CD4-positive, alpha-beta T cell (primary cell): Measurements from ENCODE around the gene MSRB3. TPM values are rescaled to one million over a fixed set of nuclear protein-coding genes. Genes with fewer than 3 reads are reported as not detected.

Experiments
- ATAC-seq: fragments of 200-7000 bp; cut with Tn5 transposase; one replicate; pipeline ENCODE4 v1.10.0; 2022; ENCODE audit warnings: mild to moderate bottlenecking; ENCODE audit not compliant: poor library complexity
- CTCF ChIA-PET: fragments of 350-600 bp; sonication (Branson Sonifier 250); formaldehyde crosslinking; loops from one replicate; lab custom pipeline; 2021; ENCODE audit warnings: antibody characterized with exemption, inconsistent platforms; lab: Charles Lee
- POLR2A ChIA-PET: fragments of 350-600 bp; sonication (Branson Sonifier 250); formaldehyde crosslinking; loops from one replicate; lab custom pipeline; 2021; ENCODE audit warnings: antibody characterized with exemption, inconsistent platforms; lab: Charles Lee
- DNase-seq, 14 experiments: peaks; one replicate each; pipeline ENCODE4 v3.0.0-alpha.2; 2013 to 2020; ENCODE audit warnings: mixed read lengths in 2 of 14
- H3K27ac ChIP-seq, 2 donors: one replicate each; pipeline versions ENCODE4 v1.5.1 to v1.7.0; 2013; ENCODE audit warnings: low read length in 2 of 2, low read depth in 1 of 2, mild to moderate bottlenecking in 1 of 2
- H3K27me3 ChIP-seq, 2 experiments: 1 replicate in 1 of 2; 2 replicates in 1 of 2; pipeline versions ENCODE4 v1.6.1 to v1.7.0; 2013; ENCODE audit warnings: low read length in 2 of 2, control low read depth in 1 of 2, mild to moderate bottlenecking in 1 of 2, moderate library complexity in 1 of 2; ENCODE audit not compliant: insufficient read depth in 2 of 2, control insufficient read depth in 1 of 2
- H3K36me3 ChIP-seq: one replicate; pipeline ENCODE4 v1.6.1; 2013; ENCODE audit warnings: low read length, control low read depth; ENCODE audit not compliant: insufficient read depth
- H3K4me1 ChIP-seq: one replicate; pipeline ENCODE4 v1.6.1; 2013; ENCODE audit warnings: low read length, control low read depth; ENCODE audit not compliant: insufficient read depth
- H3K4me3 ChIP-seq: one replicate; pipeline ENCODE4 v1.5.1; 2013; ENCODE audit warnings: mild to moderate bottlenecking, low read length, moderate library complexity
- H3K9me3 ChIP-seq, 2 experiments: 1 replicate in 1 of 2; 2 replicates in 1 of 2; pipeline versions ENCODE4 v1.6.1 to v1.7.0; 2013; ENCODE audit warnings: low read length in 2 of 2, mild to moderate bottlenecking in 2 of 2, control low read depth in 1 of 2, moderate library complexity in 1 of 2; ENCODE audit not compliant: control insufficient read depth in 1 of 2, insufficient read depth in 1 of 2
- H3K27ac Mint-ChIP-seq: one replicate; pipeline ENCODE4 v1.8.0; 2020; ENCODE audit warnings: mixed read lengths
- H3K27me3 Mint-ChIP-seq: one replicate; pipeline ENCODE4 v1.8.0; 2021; ENCODE audit warnings: mixed read lengths
- H3K36me3 Mint-ChIP-seq: one replicate; pipeline ENCODE4 v1.8.0; 2021; ENCODE audit warnings: low read depth, mixed read lengths
- H3K4me1 Mint-ChIP-seq: one replicate; pipeline ENCODE4 v1.8.0; 2021; ENCODE audit warnings: low read depth, mixed read lengths
- H3K4me3 Mint-ChIP-seq: one replicate; pipeline ENCODE4 v1.8.0; 2020; ENCODE audit warnings: mild to moderate bottlenecking, mixed read lengths
- H3K9me3 Mint-ChIP-seq: one replicate; pipeline ENCODE4 v1.8.0; 2020; ENCODE audit warnings: mixed read lengths
- CTCF ChIP-seq: fragments of 200-600 bp; IDR thresholded peaks from one replicate; pipeline ENCODE4 v1.8.0; 2022; ENCODE audit warnings: antibody characterized with exemption, mild to moderate bottlenecking
- intact Hi-C, 2 experiments: fragments of 100-400 bp; cut with DNase I in 1 of 2; cut with micrococcal nuclease in 1 of 2; formaldehyde crosslinking; loops; one replicate each; pipeline versions ENCODE4 v1.15.1 to v1.9.0; 2023 to 2025; cut with DNase I, micrococcal nuclease
- total RNA-seq, 174 experiments: library from RNA in 2 of 174; stranded (reverse) in 2 of 174; gene quantifications; one replicate each; pipeline ENCODE4 v1.2.3 and lab custom pipeline; 2021 to 2026

MSRB3 gene
- total RNA-seq, 2 experiments from 2014 or later: 0.17 TPM; not detected in 1

- H3K9me3 Mint-ChIP-seq: no peaks in the 10 kb centered on the region
- ATAC-seq (no peak), DNase-seq (no peak)
- Histone ChIP-seq H3K36me3 (no peaks in the 10 kb centered on the region), H3K27me3 (no peaks in the 10 kb centered on the region), H3K4me1 (no peaks in the 10 kb centered on the region), H3K4me3 (no peak overlapping the region), H3K27ac (no peak overlapping the region), H3K9me3 (peaks cover 0 to 5% of the 10 kb centered on the region in 2 experiments)
- ChIA-PET CTCF (no interaction called here), POLR2A (no interaction called here)
- no peaks in the 10 kb centered on the region for H3K4me1 Mint-ChIP-seq
- TF ChIP-seq CTCF: no peak
- H3K27me3 Mint-ChIP-seq: peaks cover 12% of the 10 kb centered on the region
- intact Hi-C loops: no loop called here
- no peak overlapping the region for H3K27ac Mint-ChIP-seq
- no peaks in the 10 kb centered on the region for H3K36me3 Mint-ChIP-seq
- H3K4me3 Mint-ChIP-seq: no peak overlapping the region
Measured at GRCh38 chr12:65335981-65336380, 57.5 kb downstream of the MSRB3 start.

- no peak for ATAC-seq
- Mint-ChIP-seq H3K27me3 (peaks cover 4% of the 10 kb centered on the region), H3K9me3 (no peaks in the 10 kb centered on the region), H3K4me1 (no peaks in the 10 kb centered on the region), H3K27ac (no peak overlapping the region), H3K36me3 (no peaks in the 10 kb centered on the region), H3K4me3 (no peak overlapping the region)
- DNase-seq: no peak
- Histone ChIP-seq H3K27me3 (no peaks in the 10 kb centered on the region), H3K4me3 (no peak overlapping the region), H3K36me3 (no peaks in the 10 kb centered on the region), H3K4me1 (no peaks in the 10 kb centered on the region), H3K27ac (no peak overlapping the region), H3K9me3 (no peaks in the 10 kb centered on the region)
- intact Hi-C loops: no loop called here
- ChIA-PET POLR2A (no interaction called here), CTCF (interaction anchor here (0.6 kb wide), 1 partner anchor 10 kb away, joined by 4 read pairs; no protein-coding TSS in a partner anchor)
- TF ChIP-seq CTCF: no peak
Measured at GRCh38 chr12:65339161-65339560, 60.7 kb downstream of the MSRB3 start.

GRCh38 chr12:65343230-65343629 is 64.7 kb downstream of the MSRB3 start:
- no peaks in the 10 kb centered on the region for H3K4me1 ChIP-seq
- Mint-ChIP-seq H3K27me3 (no peaks in the 10 kb centered on the region), H3K4me3 (no peak overlapping the region), H3K36me3 (no peaks in the 10 kb centered on the region), H3K9me3 (no peaks in the 10 kb centered on the region), H3K27ac (no peak overlapping the region), H3K4me1 (no peaks in the 10 kb centered on the region)
- H3K27ac ChIP-seq: no peak overlapping the region
- H3K36me3 ChIP-seq: no peaks in the 10 kb centered on the region
- no peak for TF ChIP-seq CTCF
- H3K27me3 ChIP-seq: peaks cover 0 to 3% of the 10 kb centered on the region in 2 experiments
- ChIA-PET CTCF (no interaction called here), POLR2A (no interaction called here)
- DNase-seq (no peak), ATAC-seq (no peak)
- H3K9me3 ChIP-seq: no peaks in the 10 kb centered on the region
- intact Hi-C loops: no loop called here
- H3K4me3 ChIP-seq: no peak overlapping the region
